ENCODE data around the gene XPNPEP1.
"Not testable (repeated sequence)": the region's sequence is repeated elsewhere in the genome, so short reads cannot be mapped to it uniquely, and the experiment has no call there.

The XPNPEP1 gene

DNA sequence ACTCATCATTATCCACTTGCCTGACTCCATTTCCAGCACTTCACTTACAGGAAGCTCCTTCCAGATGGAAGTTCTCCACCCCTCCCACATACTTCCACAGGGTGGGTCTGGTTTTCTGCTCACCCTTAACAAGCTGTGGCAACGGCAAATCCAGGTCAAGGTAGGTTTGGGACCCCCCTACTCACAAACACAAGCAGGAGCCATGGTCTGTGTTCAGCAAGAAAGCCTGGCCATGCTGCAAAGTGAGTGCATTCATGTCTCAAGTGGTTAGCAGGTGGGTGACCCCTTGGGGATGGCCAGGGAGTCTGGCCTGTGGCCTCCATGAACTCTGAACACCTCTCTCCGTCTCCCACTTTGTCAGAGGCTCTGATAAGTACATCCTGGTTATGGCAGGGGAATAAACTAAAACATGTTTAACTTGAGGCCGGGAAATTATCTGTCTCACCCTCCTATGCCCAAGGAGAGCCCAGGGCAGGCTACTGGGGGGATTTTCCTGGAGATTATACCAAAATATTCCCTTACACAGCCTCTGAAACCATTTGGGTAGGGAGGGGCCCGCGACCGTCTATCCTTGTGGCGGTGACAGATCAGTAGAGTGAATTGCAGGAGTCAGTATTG, 844 bp downstream of the XPNPEP1 start:
- DNase-seq: no peak

DNA sequence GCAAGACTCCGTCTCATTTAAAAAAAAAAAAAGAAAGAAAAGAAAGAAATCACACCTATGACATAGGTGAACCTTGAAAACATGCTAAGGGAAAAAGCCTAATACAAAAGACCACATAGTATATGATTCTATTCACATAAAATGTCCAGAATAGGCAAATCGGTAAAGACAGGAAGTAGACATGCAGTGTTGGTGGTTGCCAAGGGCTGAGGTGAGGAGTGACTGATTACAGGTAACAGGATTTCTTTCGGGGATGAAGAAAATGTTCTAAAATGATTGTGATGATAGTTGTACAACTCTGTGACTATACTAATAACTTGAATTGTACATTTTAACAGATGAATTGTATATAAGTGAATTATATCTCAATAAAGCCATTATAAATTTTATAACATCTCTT, 3.3 kb downstream of the XPNPEP1 start:
- peak; percentile 46 for DNase-seq

DNA sequence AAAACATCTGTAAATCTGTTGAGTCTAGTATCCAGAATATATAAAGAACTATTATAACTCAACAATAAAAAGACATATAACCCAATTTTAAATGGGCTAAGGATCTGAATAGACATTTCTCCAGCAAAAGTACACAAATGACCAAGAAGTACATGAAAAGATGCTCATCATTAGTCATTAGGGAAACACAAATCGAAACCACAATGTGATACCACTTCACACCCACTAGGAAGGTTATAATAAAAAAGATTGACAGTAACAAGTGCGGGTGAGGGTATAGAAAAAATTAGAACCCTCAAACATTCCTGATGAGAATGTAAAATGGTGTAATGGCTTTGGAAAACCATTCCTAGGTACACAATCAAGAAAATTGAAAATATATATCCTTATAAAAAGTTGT, 4.1 kb downstream of the XPNPEP1 start:
- no peak for DNase-seq

DNA sequence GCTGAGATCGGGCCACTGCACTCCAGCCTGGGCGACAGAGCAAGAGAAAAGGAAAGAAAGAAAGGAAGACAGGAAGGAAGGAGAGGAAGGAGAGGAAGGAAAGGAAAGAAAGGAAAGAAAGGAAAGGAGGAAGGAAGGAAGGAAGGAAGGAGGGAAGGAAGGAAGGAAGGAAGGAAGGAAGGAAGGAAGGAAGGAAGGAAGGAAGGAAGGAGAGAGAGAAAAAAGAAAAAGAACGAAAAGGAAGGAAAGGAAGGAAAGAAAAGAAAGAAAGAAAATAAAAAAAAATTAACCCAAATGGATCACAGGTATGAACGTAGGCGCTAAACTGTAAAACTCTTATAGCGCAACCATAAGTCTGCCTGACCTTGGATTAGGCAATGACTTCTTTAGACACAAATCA, 4.6 kb downstream of the XPNPEP1 start:
- DNase-seq: not testable (repeated sequence)

DNA sequence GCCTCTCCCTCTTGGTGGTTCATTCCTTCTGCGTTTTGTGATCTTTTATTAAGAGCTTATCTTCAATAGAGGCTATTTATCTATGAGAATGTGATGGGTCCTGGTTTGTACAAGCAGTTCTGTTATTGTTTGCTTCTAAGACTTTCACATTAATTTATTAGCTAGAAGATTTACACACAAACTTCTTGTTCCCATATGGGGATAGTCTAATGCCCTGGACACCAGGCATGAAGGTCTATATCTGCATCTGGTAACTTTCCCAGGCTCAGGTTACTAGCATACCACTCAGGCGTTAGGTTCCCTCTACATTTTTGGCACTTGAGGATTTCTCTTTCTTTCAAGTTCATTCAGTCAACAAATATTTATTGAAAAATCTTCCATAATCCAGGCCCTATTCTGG, 7.7 kb downstream of the XPNPEP1 start:
- no peak for DNase-seq

GRCh38 chr10:109914966-109915365, 8.3 kb downstream of the XPNPEP1 start:
- peak; percentile 69 for DNase-seq

DNA sequence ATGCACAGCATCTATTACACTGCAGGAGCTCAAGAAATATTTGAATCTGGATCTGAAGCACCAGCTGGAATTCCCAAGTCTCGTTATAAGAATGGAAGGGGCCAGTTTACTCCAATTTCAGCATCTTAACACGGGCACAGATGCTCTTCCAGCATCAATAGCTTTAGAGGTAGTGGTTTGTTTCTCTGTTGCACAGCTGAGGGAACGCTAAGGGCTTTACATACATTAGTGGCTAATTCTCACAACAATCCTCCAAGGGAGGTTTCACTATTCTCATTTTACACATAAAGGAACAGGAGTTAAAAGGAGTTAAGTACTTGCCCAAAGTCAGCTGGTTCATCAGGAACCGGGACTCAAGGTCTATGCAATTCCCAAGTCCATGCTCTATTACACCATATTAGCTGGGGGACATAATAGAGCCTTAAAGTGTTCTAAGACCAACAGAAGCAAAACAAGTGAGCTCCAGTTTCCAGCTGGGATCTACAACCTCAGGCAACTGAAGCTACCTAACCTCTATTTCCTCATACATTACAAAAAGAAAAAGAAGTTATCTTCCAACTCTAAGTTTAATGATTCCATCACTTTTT, 9.9 kb downstream of the XPNPEP1 start:
- no peak for DNase-seq

DNA sequence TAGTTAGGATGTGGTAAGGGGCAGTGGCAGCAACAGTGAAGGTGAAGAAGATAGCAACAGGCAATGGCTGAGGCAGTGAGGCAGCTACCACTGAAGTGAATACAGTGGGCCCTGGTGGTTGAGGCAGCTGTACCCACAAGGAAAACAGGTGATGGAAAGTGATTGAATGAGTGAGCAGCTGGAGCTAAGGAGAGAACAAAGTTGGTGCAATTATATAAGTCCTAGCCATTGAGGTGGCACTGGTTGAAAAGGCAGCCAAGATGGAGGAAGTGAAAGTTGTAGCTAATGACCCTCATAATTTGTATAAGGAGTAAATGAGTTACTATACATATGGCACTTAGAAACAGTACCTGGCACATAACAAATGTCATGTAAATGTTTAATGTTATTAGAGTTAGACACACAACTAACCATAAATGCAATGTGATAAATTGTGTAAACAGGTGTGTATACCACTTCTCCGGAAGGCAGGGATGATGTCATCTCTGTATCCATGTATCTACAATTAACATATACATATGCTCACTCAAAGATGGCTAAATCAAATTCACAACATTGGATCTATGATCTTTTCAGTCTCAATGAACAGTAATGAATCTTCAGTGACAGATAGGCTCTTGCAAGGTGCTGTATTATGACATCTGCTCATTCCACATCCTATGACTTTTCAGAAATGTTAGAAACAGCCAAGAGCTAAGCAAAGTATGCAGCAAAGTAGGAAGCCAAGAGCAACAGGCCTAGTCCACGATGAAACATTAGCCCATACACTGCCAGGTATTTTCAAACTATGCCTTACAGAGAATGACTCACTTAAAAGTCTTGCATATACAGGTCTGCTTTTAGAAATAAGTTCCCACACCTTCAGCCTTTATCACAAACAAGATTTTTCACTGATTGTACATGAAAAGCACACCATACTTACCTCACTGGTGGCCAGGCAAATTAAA, 10.7 kb downstream of the XPNPEP1 start:
- DNase-seq: no peak

DNA sequence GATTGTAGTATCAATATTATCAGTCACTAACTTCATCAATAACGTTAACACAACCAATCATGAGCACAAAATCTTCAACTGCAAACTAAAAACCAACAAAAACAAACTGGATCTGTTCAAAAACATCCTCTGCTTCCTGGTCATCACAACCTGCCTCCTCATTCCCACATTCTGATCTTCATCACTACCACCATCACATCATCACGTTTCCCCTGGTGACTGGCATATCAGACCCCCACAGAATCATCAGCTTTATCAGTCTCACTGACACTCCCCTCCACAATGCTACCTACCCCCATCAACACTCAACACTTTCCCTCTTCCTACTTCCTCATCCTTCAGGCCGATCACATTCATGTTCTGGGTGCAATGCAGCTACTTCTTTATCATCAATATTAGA, 11.4 kb downstream of the XPNPEP1 start:
- DNase-seq: no peak

GRCh38 chr10:109906316-109906715, 17.0 kb downstream of the XPNPEP1 start:
- no peak for DNase-seq

DNA sequence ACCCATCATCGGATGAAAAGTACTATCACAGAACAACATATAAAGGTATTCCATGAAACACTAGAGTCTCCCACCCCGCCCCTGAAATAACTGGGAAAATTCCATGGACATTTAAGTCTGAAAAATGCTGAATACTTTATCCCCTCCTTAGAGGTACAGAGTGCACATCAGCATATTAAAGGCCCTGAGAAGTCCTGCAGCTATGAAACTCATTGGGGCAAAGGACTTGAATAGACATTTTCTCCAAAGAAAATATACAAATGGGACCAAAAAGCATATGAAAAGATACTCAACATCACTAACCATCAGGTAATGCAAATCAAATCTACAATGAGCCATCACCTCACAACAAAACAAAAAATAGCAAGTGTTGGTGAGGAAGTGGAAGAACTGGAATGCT, 18.9 kb downstream of the XPNPEP1 start:
- no peak for DNase-seq

- no peak for DNase-seq
Observed at GRCh38 chr10:109902992-109903947, 20.0 kb downstream of the XPNPEP1 start.

DNA sequence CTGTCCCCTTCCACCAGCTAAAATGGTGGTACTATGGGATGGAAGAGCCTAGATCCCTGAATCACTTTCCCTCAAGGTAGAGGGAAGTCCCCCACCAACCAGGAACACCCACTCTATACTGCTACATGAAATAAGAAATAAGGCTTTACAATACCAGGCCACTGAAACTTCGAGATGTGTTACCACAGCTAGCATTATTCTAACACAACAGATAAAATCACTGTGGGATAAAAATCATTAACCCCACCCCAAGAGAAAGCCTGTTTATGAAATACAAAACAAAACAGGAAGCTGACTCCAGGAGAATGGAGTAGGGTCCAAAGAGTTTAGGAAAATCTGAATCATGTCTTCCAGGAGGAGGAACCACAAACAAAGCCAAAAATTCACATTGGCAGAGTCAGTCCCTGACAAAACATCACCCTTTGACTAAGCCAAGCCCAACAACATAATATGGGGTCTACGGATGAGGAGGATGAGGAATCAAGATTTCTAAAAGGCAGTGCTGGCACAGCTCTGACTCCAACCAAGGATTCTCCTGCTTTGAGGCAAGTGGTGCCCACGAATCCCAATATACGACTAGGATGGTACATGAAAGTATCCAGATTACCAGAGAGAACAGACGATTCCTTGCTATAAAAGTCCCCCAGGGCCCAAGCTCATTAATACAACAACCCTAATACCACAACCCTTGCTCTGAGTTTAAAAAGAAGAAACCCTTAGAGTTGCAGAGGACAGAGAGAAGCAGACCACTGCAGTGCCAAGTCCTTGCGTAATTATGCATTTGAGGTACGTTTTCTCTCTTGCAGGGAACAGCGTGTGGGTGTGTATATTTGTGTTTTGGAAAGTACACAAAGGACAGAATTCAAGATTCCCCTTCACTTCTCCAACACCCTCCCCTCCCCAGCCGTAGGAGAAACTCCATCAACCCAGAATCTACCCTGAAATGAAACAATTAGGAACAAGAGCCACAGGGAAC, 23.7 kb downstream of the XPNPEP1 start:
- no peak for DNase-seq

GRCh38 chr10:109898666-109899355, 24.5 kb downstream of the XPNPEP1 start:
- no peak for DNase-seq

DNA sequence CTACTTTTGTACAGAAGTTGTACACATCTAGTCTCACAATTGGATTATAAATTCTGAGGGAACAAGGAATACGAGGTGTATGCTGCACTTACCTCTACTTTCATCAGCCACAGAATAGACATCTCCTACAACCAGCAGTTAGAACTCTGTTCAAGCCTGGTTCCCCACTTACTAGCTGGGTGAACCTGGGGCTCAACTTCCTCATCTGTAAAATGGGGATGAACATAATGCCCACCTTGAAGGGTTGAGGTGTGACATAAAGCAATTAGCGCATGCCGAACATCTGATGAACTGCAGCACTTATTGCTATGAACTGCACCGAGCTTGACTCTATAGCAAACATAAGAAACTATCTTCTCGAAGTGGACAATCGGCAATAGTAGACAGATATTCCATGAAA, 25.3 kb downstream of the XPNPEP1 start:
- DNase-seq: no peak

DNA sequence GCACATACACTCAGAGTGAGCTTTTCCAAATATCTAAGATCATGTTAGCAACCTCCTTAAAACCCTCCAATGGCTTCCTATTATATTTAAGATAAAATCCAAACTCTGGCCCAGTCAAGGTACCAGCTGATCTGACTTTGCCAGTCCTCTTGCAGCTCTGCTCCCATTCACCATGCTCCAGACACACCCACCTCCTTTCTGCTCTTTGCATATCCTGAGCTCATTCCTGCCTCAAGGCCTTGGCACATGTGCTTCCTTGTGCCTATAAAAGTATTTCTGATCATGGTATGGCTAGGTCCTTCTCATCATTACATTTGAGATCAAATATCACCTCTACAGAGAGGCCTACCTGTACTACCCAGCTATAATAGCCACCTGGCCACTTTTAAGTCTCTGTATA, 27.5 kb downstream of the XPNPEP1 start:
- DNase-seq: no peak

GRCh38 chr10:109895095-109895818, 28.1 kb downstream of the XPNPEP1 start:
- no peak for DNase-seq

GRCh38 chr10:109894516-109894915, 28.8 kb downstream of the XPNPEP1 start:
- DNase-seq: no peak

DNA sequence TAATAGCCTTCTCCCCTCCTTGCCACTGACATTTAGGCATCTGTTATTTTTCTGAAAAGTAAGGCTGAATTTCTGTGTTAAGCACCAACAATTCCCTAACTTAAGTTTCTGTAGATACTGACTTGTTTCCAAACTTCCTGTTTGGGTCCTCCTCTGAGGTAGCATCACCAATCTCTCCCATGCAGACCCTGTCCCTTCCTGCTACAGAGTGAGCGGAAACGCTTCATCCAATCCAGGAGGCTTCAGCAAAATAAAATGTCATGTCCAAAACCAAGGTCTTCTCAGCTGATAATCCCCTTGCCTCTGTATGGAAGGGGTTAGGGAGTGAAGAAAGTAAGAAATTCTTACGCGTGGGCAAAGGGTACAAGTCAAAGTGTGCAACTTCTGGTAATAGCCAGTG, 29.9 kb downstream of the XPNPEP1 start:
- DNase-seq: no peak

GRCh38 chr10:109892931-109893330, 30.4 kb downstream of the XPNPEP1 start:
- DNase-seq: no peak

All from CD4-positive, alpha-beta T cell treated with Interleukin-12 subunit alpha and Interleukin-12 subunit beta, for 1 hour (primary cell).